IMR-90 (cell line): ENCODE results near the gene SLC30A7. TPM values are rescaled to one million over a fixed set of nuclear protein-coding genes. Genes with fewer than 3 reads are reported as not detected.
A peak's percentile ranks its signal among the peaks of the same experiment; 100 is the strongest.

Experiments
- ATAC-seq: fragments of 200-7000 bp; cut with Tn5 transposase; 2 replicates; pipeline ENCODE4 v1.9.1; 2020; ENCODE audit warnings: low read depth, mild to moderate bottlenecking, moderate library complexity
- BruUV-seq: library from RNA; stranded (reverse); fragments of 400-500 nt; replicated peaks from 2 replicates; lab custom pipeline; 2021; lab: Mats Ljungman, UMichigan
- CTCF ChIA-PET: fragments of 300-600 bp; formaldehyde crosslinking; extraction: SDS; loops from one replicate; lab custom pipeline; 2021; ENCODE audit warnings: antibody characterized with exemption; lab: Yijun Ruan, JAX
- POLR2A ChIA-PET: fragments of 300-600 bp; sonication (Branson Sonifier 250); formaldehyde crosslinking; loops from one replicate; lab custom pipeline; 2022; ENCODE audit warnings: antibody characterized with exemption; ENCODE audit not compliant: unreplicated experiment; lab: Charles Lee
- DNase-seq: peaks from one replicate; pipeline ENCODE4 v3.0.0; 2013
- H2AFZ ChIP-seq: replicated peaks from 2 replicates; pipeline ENCODE3; 2013; ENCODE audit warnings: low read length, mild to moderate bottlenecking; ENCODE audit not compliant: poor library complexity
- H2AK5ac ChIP-seq: 2 replicates; pipeline ENCODE4 v1.6.1; 2013; ENCODE audit warnings: low read depth, low read length, inconsistent platforms
- H2AK9ac ChIP-seq: replicated peaks from 2 replicates; pipeline ENCODE3; 2013; ENCODE audit warnings: mild to moderate bottlenecking, low read depth, low read length, moderate library complexity; ENCODE audit not compliant: poor library complexity
- H2BK120ac ChIP-seq: 2 replicates; pipeline ENCODE4 v1.6.1; 2013; ENCODE audit warnings: low read depth, low read length, inconsistent platforms
- H2BK15ac ChIP-seq: 3 replicates; pipeline ENCODE4 v1.6.1; 2013; ENCODE audit warnings: low read depth, low read length, inconsistent platforms
- H2BK20ac ChIP-seq: 2 replicates; pipeline ENCODE4 v1.6.1; 2013; ENCODE audit warnings: low read depth, mild to moderate bottlenecking, inconsistent platforms, low read length, moderate library complexity
- H2BK5ac ChIP-seq: 2 replicates; pipeline ENCODE4 v1.6.1; 2013; ENCODE audit warnings: mild to moderate bottlenecking, low read depth, low read length, inconsistent platforms; ENCODE audit not compliant: poor library complexity, severe bottlenecking
- H3K14ac ChIP-seq: replicated peaks from 2 replicates; pipeline ENCODE4 v1.6.1; 2013; ENCODE audit warnings: low read depth, low read length, inconsistent platforms
- H3K18ac ChIP-seq: 2 replicates; pipeline ENCODE4 v1.6.1; 2013; ENCODE audit warnings: low read depth, low read length, control low read depth
- H3K23ac ChIP-seq: 2 replicates; pipeline ENCODE4 v1.6.1; 2013; ENCODE audit warnings: low read depth, low read length, inconsistent platforms
- H3K27ac ChIP-seq: 2 replicates; pipeline ENCODE4 v1.5.1; 2013; ENCODE audit warnings: mild to moderate bottlenecking, control low read depth, low read length; ENCODE audit not compliant: insufficient read depth
- H3K27me3 ChIP-seq: 2 replicates; pipeline ENCODE4 v1.6.1; 2013; ENCODE audit warnings: low read length; ENCODE audit not compliant: control insufficient read depth, insufficient read depth
- H3K36me3 ChIP-seq: 2 replicates; pipeline ENCODE4 v1.6.1; 2013; ENCODE audit warnings: low read length, mixed read lengths; ENCODE audit not compliant: control insufficient read depth, insufficient read depth
- H3K4ac ChIP-seq: 2 replicates; pipeline ENCODE4 v1.6.1; 2013; ENCODE audit warnings: low read depth, low read length, inconsistent platforms
- H3K4me1 ChIP-seq: 2 replicates; pipeline ENCODE4 v1.6.1; 2013; ENCODE audit warnings: low read length, mixed read lengths; ENCODE audit not compliant: control insufficient read depth, insufficient read depth
- H3K4me2 ChIP-seq: 2 replicates; pipeline ENCODE4 v1.6.1; 2013; ENCODE audit warnings: low read depth, mild to moderate bottlenecking, control low read depth, low read length, moderate library complexity
- H3K4me3 ChIP-seq: 2 replicates; pipeline ENCODE4 v1.5.1; 2013; ENCODE audit warnings: low read depth, mild to moderate bottlenecking, control low read depth, low read length, moderate library complexity; ENCODE audit not compliant: insufficient read depth
- H3K56ac ChIP-seq: 2 replicates; pipeline ENCODE4 v1.6.1; 2013; ENCODE audit warnings: low read length, inconsistent platforms; ENCODE audit not compliant: insufficient read depth; ENCODE audit errors: extremely low read depth
- H3K79me1 ChIP-seq, 2 experiments: 2 replicates each; pipeline ENCODE4 v1.6.1; 2013; ENCODE audit warnings: low read length in 2 of 2, inconsistent platforms in 1 of 2, low read depth in 1 of 2
- H3K9ac ChIP-seq: 2 replicates; pipeline ENCODE4 v1.6.1; 2013; ENCODE audit warnings: low read depth, low read length, control low read depth
- H3K9me1 ChIP-seq: 2 replicates; pipeline ENCODE4 v1.6.1; 2013; ENCODE audit warnings: low read length, inconsistent platforms; ENCODE audit not compliant: insufficient read depth
- H3K9me3 ChIP-seq: 2 replicates; pipeline ENCODE4 v1.6.1; 2013; ENCODE audit warnings: low read length; ENCODE audit not compliant: control insufficient read depth, insufficient read depth
- H4K20me1 ChIP-seq: 2 replicates; pipeline ENCODE4 v1.6.1; 2013; ENCODE audit warnings: low read length, inconsistent platforms; ENCODE audit not compliant: insufficient read depth
- H4K5ac ChIP-seq: 2 replicates; pipeline ENCODE4 v1.6.1; 2013; ENCODE audit warnings: mild to moderate bottlenecking, low read depth, low read length, control low read depth
- H4K8ac ChIP-seq, 2 experiments: 2 replicates each; pipeline ENCODE4 v1.6.1; 2013; ENCODE audit warnings: low read depth in 2 of 2, low read length in 2 of 2, control low read depth in 1 of 2, inconsistent platforms in 1 of 2
- H4K91ac ChIP-seq: 2 replicates; pipeline ENCODE4 v1.6.1; 2013; ENCODE audit warnings: low read depth, low read length, inconsistent platforms; ENCODE audit not compliant: insufficient read depth
- BHLHE40 ChIP-seq: fragments of 150-350 bp; IDR thresholded peaks from 2 replicates; pipeline ENCODE4 v1.6.1; 2016; ENCODE audit warnings: mild to moderate bottlenecking, low read depth, low read length
- CEBPB ChIP-seq: IDR thresholded peaks from 2 replicates; pipeline ENCODE4 v1.6.1; 2012; ENCODE audit warnings: low read depth, low read length, improper control_type of control experiment
- FOS ChIP-seq: fragments of 150-350 bp; IDR thresholded peaks from 2 replicates; pipeline ENCODE4 v1.6.1; 2016; ENCODE audit warnings: low read depth, low read length
- MXI1 ChIP-seq: IDR thresholded peaks from 2 replicates; pipeline ENCODE4 v1.6.1; 2012; ENCODE audit warnings: low read depth, mild to moderate bottlenecking, low read length, moderate library complexity, borderline replicate concordance
- POLR2A ChIP-seq: IDR thresholded peaks from 2 replicates; pipeline ENCODE4 v1.6.1; 2012; ENCODE audit warnings: mild to moderate bottlenecking, low read depth, low read length
- RAD21 ChIP-seq: IDR thresholded peaks from 2 replicates; pipeline ENCODE4 v1.6.1; 2012; ENCODE audit warnings: low read length, improper control_type of control experiment
- WGBS, 2 experiments: methylation state at CpG; one replicate each; pipeline versions ENCODE4 v1.1.5 to v1.1.7; 2013; ENCODE audit warnings: missing lambda C conversion rate in 2 of 2; ENCODE audit not compliant: insufficient read length in 1 of 2; ENCODE audit errors: extremely low coverage in 2 of 2; 5-methylcytosine and 5-hydroxymethylcytosine counted together
- dilution Hi-C: fragments of 300-500 bp; cut with HindIII; formaldehyde crosslinking; loops from one replicate; pipeline ENCODE4 v1.14.3; 2018; ENCODE audit warnings: low sequenced_read_pairs; ENCODE audit not compliant: unreplicated experiment
- in situ Hi-C: fragments of 300-500 bp; cut with MboI; formaldehyde crosslinking; loops from 3 replicates; pipeline ENCODE4 v1.14.3; 2019; ENCODE audit warnings: low sequenced_read_pairs, inconsistent platforms, mixed read lengths
- intact Hi-C: fragments of 100-400 bp; cut with micrococcal nuclease; formaldehyde crosslinking; loops from 2 replicates; pipeline ENCODE4 v1.10.0; 2022
- polyA plus RNA-seq, 3 experiments: library from polyadenylated mRNA; depleted of rRNA; stranded (reverse); fragments of >200 nt; gene quantifications; 2 replicates each; pipeline ENCODE4 v1.2.3, GENCODE V29; 2012; ENCODE audit warnings: low replicate concordance in 1 of 3
- total RNA-seq: library from RNA; depleted of rRNA; stranded (reverse); fragments of >200 nt; gene quantifications from 2 replicates; pipeline ENCODE4 v1.2.3, GENCODE V29; 2012
- TF ChIP-seq, protein P1 (sequence below): conservative IDR thresholded peaks from 2 replicates; pipeline ENCODE4 v1.5.1; 2012; ENCODE audit warnings: mild to moderate bottlenecking, low read depth, low read length, improper control_type of control experiment

Gene SLC30A7
- total and polyA plus RNA-seq, 2 of the 4 experiments (the other 2 are of a cell fraction): 8.4 to 60.2 TPM

DNA sequence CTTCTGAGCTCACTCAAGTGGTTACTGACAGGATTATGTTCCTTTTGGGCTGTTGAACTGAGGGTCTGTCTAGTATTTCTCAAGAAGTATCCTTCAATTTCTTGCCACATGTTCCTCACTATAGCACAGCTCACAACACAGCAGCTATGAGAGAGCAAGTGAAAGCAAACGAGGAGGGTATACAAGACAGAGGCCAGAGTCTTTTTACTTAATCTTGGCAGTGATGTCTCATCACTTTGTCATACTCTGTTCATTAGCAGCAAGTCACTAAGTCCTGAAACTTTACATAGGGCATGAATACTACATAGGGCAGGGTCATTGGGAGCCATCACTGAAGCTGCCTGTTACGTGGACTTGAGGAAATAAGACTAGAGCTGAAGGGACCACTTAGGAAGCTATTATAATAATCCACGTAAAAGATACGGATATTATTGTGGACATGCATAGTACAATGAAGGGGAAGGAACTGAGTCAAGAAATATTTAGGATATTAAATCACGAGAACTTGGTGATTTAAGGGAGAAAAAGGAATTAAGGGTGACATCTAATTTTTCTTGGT, 63.7 kb downstream of the SLC30A7 start:
- no peak overlapping the region for H2BK5ac ChIP-seq
- no TSS peak for BruUV-seq
- ChIA-PET CTCF (no interaction called here), POLR2A (no interaction called here)
- peak overlapping the region; percentile 78; the same call in 1 of the 2 replicates for H4K5ac ChIP-seq
- H3K79me1 ChIP-seq: peaks cover 5 to 15% of the 10 kb centered on the region in 2 experiments; a peak in 3 of 4 replicates
- peak; percentile 58 for ATAC-seq
- H4K91ac ChIP-seq: no peak overlapping the region
- peak; percentile 46 for DNase-seq
- H3K14ac ChIP-seq: peak overlapping the region; percentile 7
- H3K27ac ChIP-seq: no peak overlapping the region
- no peak overlapping the region for H3K56ac ChIP-seq
- H2BK120ac ChIP-seq: no peak overlapping the region
- no peak overlapping the region for H3K4ac ChIP-seq
- no CpG with 5 or more reads among the region's 5 CpGs for WGBS, 2 experiments
- no peak overlapping the region for H4K8ac ChIP-seq
- H2AFZ ChIP-seq: no peak overlapping the region
- no peaks in the 10 kb centered on the region for H3K27me3 ChIP-seq
- H2BK15ac ChIP-seq: no peak overlapping the region
- H3K4me3 ChIP-seq: no peak overlapping the region
- H3K4me2 ChIP-seq: peak overlapping the region; percentile 67; the same call in 1 of the 2 replicates
- H3K9ac ChIP-seq: no peak overlapping the region
- H3K9me3 ChIP-seq: no peaks in the 10 kb centered on the region
- peak overlapping the region; percentile 4; the same call in 1 of the 2 replicates for H3K18ac ChIP-seq
- no peaks in the 10 kb centered on the region for H4K20me1 ChIP-seq
- H2BK20ac ChIP-seq: no peak overlapping the region
- H3K36me3 ChIP-seq: peaks cover 6% of the 10 kb centered on the region
- TF ChIP-seq BHLHE40 (no peak), CEBPB (no peak), RAD21 (no peak), MXI1 (no peak), FOS (no peak), POLR2A (no peak)
- TF ChIP-seq, protein P1, sequence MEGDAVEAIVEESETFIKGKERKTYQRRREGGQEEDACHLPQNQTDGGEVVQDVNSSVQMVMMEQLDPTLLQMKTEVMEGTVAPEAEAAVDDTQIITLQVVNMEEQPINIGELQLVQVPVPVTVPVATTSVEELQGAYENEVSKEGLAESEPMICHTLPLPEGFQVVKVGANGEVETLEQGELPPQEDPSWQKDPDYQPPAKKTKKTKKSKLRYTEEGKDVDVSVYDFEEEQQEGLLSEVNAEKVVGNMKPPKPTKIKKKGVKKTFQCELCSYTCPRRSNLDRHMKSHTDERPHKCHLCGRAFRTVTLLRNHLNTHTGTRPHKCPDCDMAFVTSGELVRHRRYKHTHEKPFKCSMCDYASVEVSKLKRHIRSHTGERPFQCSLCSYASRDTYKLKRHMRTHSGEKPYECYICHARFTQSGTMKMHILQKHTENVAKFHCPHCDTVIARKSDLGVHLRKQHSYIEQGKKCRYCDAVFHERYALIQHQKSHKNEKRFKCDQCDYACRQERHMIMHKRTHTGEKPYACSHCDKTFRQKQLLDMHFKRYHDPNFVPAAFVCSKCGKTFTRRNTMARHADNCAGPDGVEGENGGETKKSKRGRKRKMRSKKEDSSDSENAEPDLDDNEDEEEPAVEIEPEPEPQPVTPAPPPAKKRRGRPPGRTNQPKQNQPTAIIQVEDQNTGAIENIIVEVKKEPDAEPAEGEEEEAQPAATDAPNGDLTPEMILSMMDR: no peak
- no peak overlapping the region for H2AK9ac ChIP-seq
- no peak overlapping the region for H2AK5ac ChIP-seq
- H3K23ac ChIP-seq: peak overlapping the region; percentile 29; the same call in 1 of the 2 replicates
- peaks cover 5% of the 10 kb centered on the region for H3K9me1 ChIP-seq
- intact Hi-C loops: no loop called here
- in situ Hi-C loops: no loop called here
- dilution Hi-C loops: no loop called here
- peaks cover 3% of the 10 kb centered on the region for H3K4me1 ChIP-seq
